Endothelial cell of umbilical vein (primary cell): ENCODE measurements around the gene ST6GALNAC3. TPM values are rescaled to one million over a fixed set of nuclear protein-coding genes. Genes with fewer than 3 reads are reported as not detected.

ENCODE experiments used
- BruUV-seq: library from RNA; stranded (reverse); fragments of 400-500 nt; replicated peaks from 2 replicates; lab custom pipeline; 2021; lab: Mats Ljungman, UMichigan
- CTCF ChIA-PET: fragments of 300-600, 350-600 bp; sonication (Branson Sonifier 250); formaldehyde crosslinking; loops from one replicate; lab custom pipeline; 2021; ENCODE audit warnings: antibody characterized with exemption, inconsistent platforms; lab: Charles Lee
- POLR2A ChIA-PET: fragments of 300-600, 350-600 bp; sonication (Branson Sonifier 250); formaldehyde crosslinking; loops from one replicate; lab custom pipeline; 2021; ENCODE audit warnings: antibody characterized with exemption, inconsistent platforms; lab: Charles Lee
- DNase-seq: peaks from one replicate; pipeline ENCODE4 v3.0.0-alpha.2; 2011; ENCODE audit warnings: low read depth, low spot score
- FAIRE-seq: peaks from 2 replicates; lab custom pipeline; 2011; peaks lifted over from hg19 to GRCh38; lab: Jason Lieb, UNC
- H2AFZ ChIP-seq: 2 replicates; pipeline ENCODE4 v1.6.0; 2012; ENCODE audit warnings: low read depth, low read length, control low read depth, inconsistent platforms
- H3K27ac ChIP-seq: 2 replicates; pipeline ENCODE4 v1.5.1; 2011; ENCODE audit warnings: low read depth, mild to moderate bottlenecking, control low read depth, low read length, moderate library complexity; ENCODE audit not compliant: insufficient read depth
- H3K27me3 ChIP-seq, 2 experiments: 2 replicates each; pipeline versions ENCODE4 v1.6.0 to v1.6.1; 2011; ENCODE audit warnings: low read length in 2 of 2, mixed read lengths in 1 of 2; ENCODE audit not compliant: control insufficient read depth in 2 of 2, insufficient read depth in 2 of 2
- H3K36me3 ChIP-seq, 2 experiments: 2 replicates in 1 of 2; 3 replicates in 1 of 2; pipeline ENCODE4 v1.5.1; 2011; ENCODE audit warnings: low read length in 2 of 2, mild to moderate bottlenecking in 1 of 2, moderate library complexity in 1 of 2; ENCODE audit not compliant: control insufficient read depth in 2 of 2, insufficient read depth in 2 of 2; ENCODE audit errors: extremely low read depth in 1 of 2
- H3K4me1 ChIP-seq: 3 replicates; pipeline ENCODE4 v1.5.1; 2011; ENCODE audit warnings: mild to moderate bottlenecking, low read length; ENCODE audit not compliant: control insufficient read depth, insufficient read depth; ENCODE audit errors: extremely low read depth
- H3K4me2 ChIP-seq: 2 replicates; pipeline ENCODE4 v1.6.1; 2011; ENCODE audit warnings: low read length, control low read depth, mixed read lengths; ENCODE audit not compliant: insufficient read depth
- H3K4me3 ChIP-seq, 3 experiments: fragments of 200-600 bp in 1 of 3; sonication (generic), shearing (Covaris generic) in 1 of 3; replicated peaks in 1 of 3; 2 replicates each; pipeline ENCODE4 v1.5.1; 2011 to 2016; ENCODE audit warnings: control low read depth in 3 of 3, low read length in 3 of 3, mild to moderate bottlenecking in 2 of 3, inconsistent platforms in 1 of 3, low read depth in 1 of 3, moderate library complexity in 1 of 3; ENCODE audit not compliant: insufficient read depth in 1 of 3
- H3K79me2 ChIP-seq: 2 replicates; pipeline ENCODE4 v1.6.0; 2012; ENCODE audit warnings: low read length, inconsistent platforms; ENCODE audit not compliant: control insufficient read depth, insufficient read depth
- H3K9ac ChIP-seq: replicated peaks from 2 replicates; pipeline ENCODE3; 2011; ENCODE audit warnings: low read length, control low read depth; ENCODE audit not compliant: insufficient read depth; ENCODE audit errors: extremely low read depth
- H3K9me1 ChIP-seq: replicated peaks from 3 replicates; pipeline ENCODE4 v1.6.0; 2011; ENCODE audit warnings: mild to moderate bottlenecking, low read length; ENCODE audit not compliant: control insufficient read depth, insufficient read depth; ENCODE audit errors: extremely low read depth
- H3K9me3 ChIP-seq: replicated peaks from 2 replicates; pipeline ENCODE4 v1.5.1; 2012; ENCODE audit warnings: low read length, inconsistent platforms; ENCODE audit not compliant: control insufficient read depth, insufficient read depth
- H4K20me1 ChIP-seq: replicated peaks from 2 replicates; pipeline ENCODE3; 2011; ENCODE audit warnings: mild to moderate bottlenecking, low read length; ENCODE audit not compliant: control insufficient read depth, insufficient read depth; ENCODE audit errors: extremely low read depth
- GATA2 ChIP-seq: IDR thresholded peaks from 2 replicates; pipeline ENCODE4 v1.7.0; 2011; ENCODE audit warnings: low read depth, mild to moderate bottlenecking, moderate library complexity, mixed read lengths, low read length; ENCODE audit not compliant: insufficient read length, insufficient read depth
- JUN ChIP-seq: IDR thresholded peaks from 2 replicates; pipeline ENCODE4 v1.6.1; 2011; ENCODE audit warnings: borderline replicate concordance, low read depth; ENCODE audit not compliant: insufficient read length, insufficient read depth
- MYC ChIP-seq: IDR thresholded peaks from one replicate; pipeline ENCODE4 v1.6.1; 2011; ENCODE audit warnings: mild to moderate bottlenecking, low read depth, low read length
- POLR2A ChIP-seq: IDR thresholded peaks from 2 replicates; pipeline ENCODE4 v1.6.1; 2012; ENCODE audit warnings: low read depth, mild to moderate bottlenecking, control low read depth, low read length
- dilution Hi-C: fragments of 300-500 bp; cut with MboI; formaldehyde crosslinking; loops from one replicate; pipeline ENCODE4 v1.15.0; 2019; ENCODE audit warnings: low sequenced_read_pairs; ENCODE audit not compliant: extremely low pct_ligation_motif_present
- intact Hi-C: fragments of 100-400 bp; cut with micrococcal nuclease; formaldehyde crosslinking; loops from one replicate; pipeline ENCODE4 v1.10.0; 2022
- polyA plus RNA-seq, 4 experiments: library from polyadenylated mRNA; depleted of rRNA in 3 of 4; stranded (reverse) in 3 of 4; unstranded in 1 of 4; fragments of >200 nt; gene quantifications; 2 replicates each; pipeline versions ENCODE4 v1.2.1 to v1.2.3, GENCODE V29; 2011 to 2012; ENCODE audit warnings: missing spikeins in 1 of 4
- total RNA-seq: library from RNA; stranded (reverse); gene quantifications from 2 replicates; pipeline ENCODE4 v1.2.3, GENCODE V29; 2021
- TF ChIP-seq, protein P1 (sequence below): IDR thresholded peaks from 2 replicates; pipeline ENCODE4 v1.6.1; 2011; ENCODE audit not compliant: insufficient read depth, insufficient read length

ST6GALNAC3 gene
- total and polyA plus RNA-seq, 2 donors (not counting 3 experiments of a cell fraction or from before 2014, with no cell fraction given), result 7.6 to 48.3 TPM

DNA sequence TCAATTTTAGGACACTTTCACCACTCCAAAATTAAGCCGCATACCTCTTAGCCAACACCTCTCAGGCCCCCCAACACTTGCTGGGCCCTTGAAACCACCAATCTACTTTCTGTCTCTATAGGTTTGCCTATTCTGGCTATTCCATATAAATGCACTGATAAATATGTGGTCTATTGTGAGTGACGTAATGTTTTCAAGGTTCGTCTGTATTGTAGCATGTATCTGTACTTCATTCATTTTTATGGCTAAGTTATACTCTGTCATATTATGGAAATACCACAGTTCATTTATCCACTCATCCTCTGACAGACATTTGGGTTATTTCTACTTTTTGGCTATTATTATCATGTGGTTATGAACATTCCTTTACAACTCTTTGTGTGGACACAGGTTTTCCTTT lies 432.8 kb downstream of the ST6GALNAC3 start:
- Histone ChIP-seq H3K36me3 (no peaks in the 10 kb centered on the region), H3K9ac (no peak overlapping the region), H3K27me3 (no peaks in the 10 kb centered on the region), H2AFZ (no peak overlapping the region), H3K4me3 (no peak overlapping the region), H3K4me1 (no peaks in the 10 kb centered on the region), H3K79me2 (no peaks in the 10 kb centered on the region), H3K4me2 (no peak overlapping the region), H3K9me3 (no peaks in the 10 kb centered on the region), H3K27ac (no peak overlapping the region), H3K9me1 (no peaks in the 10 kb centered on the region), H4K20me1 (no peaks in the 10 kb centered on the region)
- no TSS peak for BruUV-seq
- DNase-seq (no peak), FAIRE-seq (no peak)
- intact Hi-C loops, result no loop called here
- no peak for TF ChIP-seq POLR2A
- TF ChIP-seq MYC, result no peak
- POLR2A ChIA-PET, result no interaction called here
- dilution Hi-C loops, result no loop called here
- CTCF ChIA-PET, result no interaction called here

- BruUV-seq, result no TSS peak
- no peak overlapping the region for H3K9ac ChIP-seq
- ChIA-PET POLR2A (no interaction called here), CTCF (no interaction called here)
- intact Hi-C loops (no loop called here), dilution Hi-C loops (no loop called here)
- TF ChIP-seq, protein P1, sequence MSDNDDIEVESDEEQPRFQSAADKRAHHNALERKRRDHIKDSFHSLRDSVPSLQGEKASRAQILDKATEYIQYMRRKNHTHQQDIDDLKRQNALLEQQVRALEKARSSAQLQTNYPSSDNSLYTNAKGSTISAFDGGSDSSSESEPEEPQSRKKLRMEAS, result no peak
- TF ChIP-seq POLR2A (no peak), JUN (no peak), GATA2 (no peak), MYC (no peak)
- no peaks in the 10 kb centered on the region for H3K9me3 ChIP-seq
- H4K20me1 ChIP-seq, result no peaks in the 10 kb centered on the region
- FAIRE-seq, result no peak
- H3K27me3 ChIP-seq, result no peaks in the 10 kb centered on the region
- DNase-seq, result peak; percentile 13
- H3K4me2 ChIP-seq, result no peak overlapping the region
- H3K4me3 ChIP-seq, result no peak overlapping the region
- no peaks in the 10 kb centered on the region for H3K9me1 ChIP-seq
- no peaks in the 10 kb centered on the region for H3K36me3 ChIP-seq
- H2AFZ ChIP-seq, result no peak overlapping the region
- no peak overlapping the region for H3K27ac ChIP-seq
- H3K4me1 ChIP-seq, result no peaks in the 10 kb centered on the region
- H3K79me2 ChIP-seq, result no peaks in the 10 kb centered on the region
Observed at GRCh38 chr1:76508871-76509270, 434.3 kb downstream of the ST6GALNAC3 start.
